Medulla oblongata (tissue), 1 donor: ENCODE measurements around the gene ATMIN.

Experiments
- DNase-seq: peaks from one replicate; pipeline ENCODE4 v3.0.0-alpha.2; 2015; ENCODE audit errors: extremely low spot score

ATMIN gene, protein sequence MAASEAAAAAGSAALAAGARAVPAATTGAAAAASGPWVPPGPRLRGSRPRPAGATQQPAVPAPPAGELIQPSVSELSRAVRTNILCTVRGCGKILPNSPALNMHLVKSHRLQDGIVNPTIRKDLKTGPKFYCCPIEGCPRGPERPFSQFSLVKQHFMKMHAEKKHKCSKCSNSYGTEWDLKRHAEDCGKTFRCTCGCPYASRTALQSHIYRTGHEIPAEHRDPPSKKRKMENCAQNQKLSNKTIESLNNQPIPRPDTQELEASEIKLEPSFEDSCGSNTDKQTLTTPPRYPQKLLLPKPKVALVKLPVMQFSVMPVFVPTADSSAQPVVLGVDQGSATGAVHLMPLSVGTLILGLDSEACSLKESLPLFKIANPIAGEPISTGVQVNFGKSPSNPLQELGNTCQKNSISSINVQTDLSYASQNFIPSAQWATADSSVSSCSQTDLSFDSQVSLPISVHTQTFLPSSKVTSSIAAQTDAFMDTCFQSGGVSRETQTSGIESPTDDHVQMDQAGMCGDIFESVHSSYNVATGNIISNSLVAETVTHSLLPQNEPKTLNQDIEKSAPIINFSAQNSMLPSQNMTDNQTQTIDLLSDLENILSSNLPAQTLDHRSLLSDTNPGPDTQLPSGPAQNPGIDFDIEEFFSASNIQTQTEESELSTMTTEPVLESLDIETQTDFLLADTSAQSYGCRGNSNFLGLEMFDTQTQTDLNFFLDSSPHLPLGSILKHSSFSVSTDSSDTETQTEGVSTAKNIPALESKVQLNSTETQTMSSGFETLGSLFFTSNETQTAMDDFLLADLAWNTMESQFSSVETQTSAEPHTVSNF

DNA sequence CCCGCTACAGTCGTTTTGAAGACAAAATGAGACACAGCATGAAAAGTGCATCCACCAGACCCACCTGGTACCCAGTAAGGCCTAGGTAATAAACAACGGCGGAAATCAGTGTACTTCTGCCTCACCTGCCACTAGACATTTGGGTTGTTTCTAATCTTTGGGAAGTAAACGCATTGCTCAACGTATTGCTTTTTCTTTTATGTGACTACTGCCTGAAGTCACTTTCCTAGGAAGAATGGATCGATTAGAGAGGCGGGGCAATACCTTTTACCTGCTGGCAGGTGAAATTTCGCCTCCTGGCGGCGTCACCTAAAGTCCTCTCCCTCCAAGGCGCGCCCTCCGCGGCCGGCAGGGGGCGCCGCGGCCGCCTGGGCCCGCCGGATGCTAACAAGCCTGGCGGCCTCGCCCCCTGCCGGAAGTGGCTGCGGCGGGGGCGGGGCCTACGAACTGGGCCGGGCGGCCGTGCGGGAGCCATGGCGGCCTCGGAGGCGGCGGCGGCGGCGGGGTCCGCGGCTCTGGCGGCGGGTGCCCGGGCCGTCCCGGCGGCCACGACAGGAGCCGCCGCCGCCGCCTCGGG, at the start of gene ATMIN:
TSS of gene ATMIN (plus strand) at position 445 of the 577 bp plus-strand sequence. CDS start at position 474, 29 bp downstream.
- peak; percentile 94 for DNase-seq

DNA sequence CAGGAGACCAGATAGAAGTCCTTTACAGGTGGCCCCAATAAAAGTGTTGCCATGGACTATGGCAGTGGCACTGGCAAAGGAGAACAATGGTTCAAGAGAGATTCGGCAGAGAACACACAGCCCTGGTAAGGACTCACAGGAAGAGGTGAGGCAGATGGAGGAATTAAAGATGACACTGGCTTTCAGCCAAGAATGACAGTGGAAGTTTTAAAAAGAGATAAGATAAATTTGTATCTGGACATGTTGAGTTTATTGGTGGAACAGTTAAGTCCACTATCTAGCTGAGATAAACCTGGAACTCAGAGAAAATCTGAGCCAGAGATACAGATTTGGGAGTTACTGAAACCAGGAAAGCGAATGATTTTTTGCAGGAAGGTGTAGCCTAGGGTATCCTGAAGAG, 49.1 kb upstream of the ATMIN start:
- no peak for DNase-seq

DNA sequence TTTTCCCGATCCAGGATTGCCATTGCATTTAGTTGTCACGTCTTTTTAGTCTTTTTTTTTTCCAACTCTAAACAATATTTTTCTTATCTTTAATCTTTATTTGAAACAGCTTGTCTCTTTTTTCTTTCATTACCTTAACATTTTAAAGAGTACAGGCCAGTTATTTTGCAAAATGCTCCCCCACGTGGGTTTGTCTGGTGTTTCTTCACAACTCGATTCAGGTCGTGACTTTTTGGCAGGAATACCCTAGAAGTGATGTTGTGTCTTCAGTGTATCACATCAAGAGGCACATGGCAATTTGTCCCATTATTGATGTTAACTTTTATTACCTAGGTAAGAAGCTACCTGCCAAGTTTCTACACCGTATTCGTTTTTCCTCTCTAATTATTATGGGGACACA, 46.9 kb upstream of the ATMIN start:
- DNase-seq, result no peak

DNA sequence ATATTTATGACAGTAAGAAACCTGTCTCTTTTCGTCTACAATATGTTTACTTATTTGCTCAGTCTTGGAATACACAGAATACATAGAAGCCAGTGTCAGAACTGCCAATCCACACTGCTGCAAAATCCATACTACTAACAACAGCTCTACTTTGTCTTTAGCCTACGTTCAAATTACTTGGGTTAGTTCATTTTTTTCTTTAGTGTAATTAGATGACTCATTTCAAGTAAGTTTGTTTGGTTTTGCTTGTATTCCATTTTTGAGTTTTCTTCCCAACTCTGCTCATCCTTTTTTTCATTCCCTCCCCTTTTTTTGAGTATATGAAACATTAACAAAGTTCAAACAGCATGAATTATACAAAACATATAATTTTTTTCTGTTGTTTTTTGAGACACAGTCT, 45.8 kb upstream of the ATMIN start:
- no peak for DNase-seq

DNA sequence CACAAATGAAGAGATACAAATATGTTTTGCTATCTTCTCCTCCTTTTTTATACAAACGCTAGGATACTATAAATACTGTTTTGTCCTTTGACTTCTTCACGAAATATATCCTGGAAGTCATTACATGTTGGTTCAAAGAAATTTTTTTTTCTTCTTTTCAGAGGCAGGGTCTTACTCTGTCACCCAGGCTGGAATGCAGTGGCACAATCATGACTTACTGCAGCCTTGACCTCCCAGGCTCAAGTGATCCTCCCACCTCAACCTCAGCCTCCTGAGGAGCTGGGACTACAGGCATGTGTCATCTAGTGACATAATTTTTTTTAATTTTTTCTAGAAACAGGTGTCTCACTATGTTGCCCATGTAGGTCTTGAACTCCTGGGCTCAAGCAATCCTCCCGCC, 45.1 kb upstream of the ATMIN start:
- no peak for DNase-seq

DNA sequence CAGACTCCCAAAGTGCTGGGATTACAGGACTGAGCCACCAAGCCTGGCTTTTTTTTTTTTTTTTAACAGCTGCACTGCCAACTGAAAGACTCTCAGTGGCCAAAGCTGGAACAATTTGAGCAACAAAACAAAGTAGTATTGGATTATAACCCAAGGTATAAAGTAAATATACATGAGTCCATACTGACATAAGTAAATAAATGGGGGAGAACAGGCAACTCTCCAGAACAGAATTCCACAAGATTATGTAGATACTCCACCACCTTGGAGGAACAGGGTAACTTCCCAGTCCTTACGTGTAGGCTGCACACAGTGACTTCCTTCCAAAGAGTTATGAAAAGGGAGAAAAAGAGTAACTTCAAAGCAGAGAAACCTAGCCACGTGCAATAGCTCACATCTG, 44.7 kb upstream of the ATMIN start:
- DNase-seq, result no peak

DNA sequence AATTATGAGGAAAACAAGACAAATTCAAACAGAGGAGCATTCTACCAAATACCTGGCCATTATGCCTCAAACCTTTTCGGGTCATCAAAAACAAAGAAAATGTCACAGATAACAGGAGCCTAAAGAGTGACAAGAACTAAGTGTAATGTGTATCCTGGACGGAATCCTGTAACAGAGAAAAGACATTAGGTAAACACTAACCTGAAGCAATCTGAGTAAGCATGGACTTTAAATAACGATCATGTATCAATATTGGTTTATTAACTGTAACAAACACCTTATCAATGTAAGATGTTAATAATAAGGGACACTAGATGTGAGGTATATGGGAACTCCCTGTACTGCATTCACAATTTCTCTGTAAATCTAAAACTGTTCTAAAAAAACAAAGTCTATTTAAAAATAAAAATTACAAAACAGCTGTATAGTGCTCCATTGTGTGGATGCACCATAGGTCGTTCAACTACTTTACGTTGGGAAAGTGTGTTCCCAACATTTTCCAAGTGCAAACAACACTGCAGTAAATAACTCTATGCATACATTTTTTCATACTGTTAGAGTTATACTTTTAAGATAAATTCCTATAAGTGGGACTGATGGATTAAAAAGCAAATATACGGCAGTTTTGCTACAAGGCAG, 43.7 kb upstream of the ATMIN start:
- DNase-seq, result no peak

DNA sequence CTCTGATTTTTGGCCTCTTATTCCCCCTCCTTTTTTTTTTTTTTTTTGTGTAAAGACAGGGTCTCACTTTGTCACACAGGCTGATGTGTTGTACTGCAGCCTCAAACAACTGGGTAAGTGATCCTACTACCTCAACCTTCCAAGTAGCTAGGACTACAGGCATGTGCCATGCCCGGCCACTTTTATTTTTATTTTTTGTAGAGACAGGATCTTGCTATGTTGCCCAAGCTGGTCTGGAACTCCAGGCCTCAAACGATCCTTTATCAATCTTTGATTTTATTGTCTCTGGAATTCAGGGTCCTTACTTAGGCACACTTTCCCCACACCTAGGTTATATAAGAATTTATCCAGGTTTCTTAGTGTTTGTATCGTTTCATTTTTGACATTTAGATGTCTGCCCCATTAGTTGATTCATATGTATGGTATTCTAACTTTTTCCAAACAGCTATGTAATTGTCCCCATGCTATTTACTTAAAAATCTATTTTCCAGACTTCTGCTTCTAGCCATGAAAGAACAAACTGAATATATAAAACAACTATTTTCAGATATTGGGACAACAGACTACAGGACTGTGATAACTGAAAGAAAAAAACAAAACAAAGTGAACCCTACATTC, 42.9 kb upstream of the ATMIN start:
- DNase-seq, result no peak

DNA sequence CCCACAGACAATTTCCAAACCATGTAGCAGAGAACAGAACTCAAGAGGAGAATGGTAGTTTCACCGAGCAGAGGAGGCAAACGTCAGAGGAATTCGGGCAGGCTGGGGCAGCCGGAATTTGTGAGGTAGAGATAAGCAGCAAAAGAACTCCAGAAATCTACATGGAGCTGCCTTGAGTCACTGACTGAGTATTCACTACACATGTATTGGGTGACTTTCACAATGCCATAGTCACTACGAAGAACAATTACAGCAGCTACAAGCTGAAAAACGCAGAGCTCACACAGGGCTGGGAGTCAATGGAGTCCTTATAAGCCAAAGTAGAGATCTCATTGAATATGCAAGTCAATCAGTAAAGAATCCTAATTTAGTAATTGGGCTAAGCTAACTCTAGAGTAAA, 42.3 kb upstream of the ATMIN start:
- peak; percentile 33 for DNase-seq

DNA sequence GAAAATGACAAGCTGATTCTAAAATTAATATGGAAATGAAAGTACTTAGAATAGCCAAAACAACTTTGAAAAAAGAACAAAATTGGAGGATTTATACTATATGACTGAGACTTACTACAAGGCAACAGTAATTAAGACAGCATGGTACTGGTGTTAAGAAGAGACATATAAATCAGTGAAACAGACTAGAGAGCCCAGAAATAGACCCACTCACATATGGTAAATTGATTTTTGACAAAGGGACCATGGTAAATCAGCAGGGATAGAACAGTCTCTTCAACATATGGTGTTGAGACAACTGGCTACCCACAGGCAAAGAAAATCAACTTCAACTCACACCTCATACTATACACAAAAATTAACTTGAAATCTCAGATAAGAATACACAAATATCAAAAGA, 41.8 kb upstream of the ATMIN start:
- no peak for DNase-seq

DNA sequence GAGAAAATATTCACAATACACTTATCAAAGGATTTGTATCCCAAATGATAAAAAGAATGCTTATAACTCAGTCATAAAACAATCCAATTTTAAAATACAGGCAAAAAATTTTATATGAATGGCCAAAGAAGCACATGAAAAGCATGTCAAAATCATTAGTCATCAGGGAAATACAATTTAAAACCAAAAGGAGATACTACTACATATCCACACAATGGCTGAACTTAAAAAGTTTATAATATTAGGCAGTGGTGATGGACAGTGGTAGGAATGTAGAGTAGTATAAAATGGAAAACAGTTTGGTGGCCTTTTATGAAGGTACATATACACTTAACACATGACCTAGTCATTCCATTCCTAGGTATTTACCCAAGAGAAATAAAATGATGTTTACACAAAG, 41.2 kb upstream of the ATMIN start:
- no peak for DNase-seq

DNA sequence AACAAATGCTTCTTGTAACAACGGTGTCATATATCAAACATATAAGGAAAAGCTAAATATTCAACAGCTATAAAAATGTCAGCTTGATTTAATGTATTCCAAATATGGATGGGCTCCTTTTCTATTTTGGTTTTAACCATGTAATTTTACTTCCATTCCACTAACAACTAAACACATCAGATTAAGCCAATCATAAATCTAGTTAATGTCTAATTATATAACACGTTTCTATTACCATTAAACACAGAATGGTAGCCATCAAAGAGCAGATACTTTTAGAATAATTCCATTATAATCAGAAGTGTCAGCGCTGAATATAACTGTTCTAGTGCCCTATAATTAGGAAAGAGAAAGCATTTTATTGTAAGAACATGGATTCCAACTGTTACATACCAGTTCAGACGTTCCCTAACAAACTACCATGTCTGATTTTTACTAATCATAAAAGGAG, 38.9 kb upstream of the ATMIN start:
- DNase-seq, result no peak

DNA sequence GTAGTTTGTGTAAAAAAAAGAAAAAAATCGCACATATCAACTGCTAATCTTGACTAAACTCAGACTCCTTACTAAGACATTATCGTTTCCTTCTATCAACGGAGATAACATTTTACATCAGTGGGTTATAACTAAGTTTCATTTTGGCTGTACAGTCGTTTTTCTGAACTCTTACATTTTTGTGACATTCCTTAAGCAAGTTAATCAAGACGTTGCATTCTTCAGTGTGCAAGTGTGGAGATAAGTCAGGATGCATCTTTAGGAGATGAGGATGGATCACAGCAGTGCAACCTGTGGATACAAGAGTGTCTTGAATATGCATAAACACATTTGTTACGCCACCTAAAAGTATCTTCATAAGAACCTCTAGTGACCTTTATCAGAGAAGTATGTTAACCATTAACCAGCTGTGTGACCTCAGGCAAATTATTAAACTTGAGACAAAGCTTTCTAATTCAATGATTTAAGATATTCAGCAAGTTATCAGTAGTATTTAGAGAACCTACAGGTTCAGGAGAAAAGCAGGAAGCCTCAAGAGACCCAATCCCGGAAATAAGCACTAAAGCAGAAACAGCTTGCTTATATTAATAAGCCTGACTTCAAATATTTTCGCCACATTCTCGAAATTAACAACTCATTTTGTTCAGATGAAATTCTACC, 38.4 kb upstream of the ATMIN start:
- no peak for DNase-seq

DNA sequence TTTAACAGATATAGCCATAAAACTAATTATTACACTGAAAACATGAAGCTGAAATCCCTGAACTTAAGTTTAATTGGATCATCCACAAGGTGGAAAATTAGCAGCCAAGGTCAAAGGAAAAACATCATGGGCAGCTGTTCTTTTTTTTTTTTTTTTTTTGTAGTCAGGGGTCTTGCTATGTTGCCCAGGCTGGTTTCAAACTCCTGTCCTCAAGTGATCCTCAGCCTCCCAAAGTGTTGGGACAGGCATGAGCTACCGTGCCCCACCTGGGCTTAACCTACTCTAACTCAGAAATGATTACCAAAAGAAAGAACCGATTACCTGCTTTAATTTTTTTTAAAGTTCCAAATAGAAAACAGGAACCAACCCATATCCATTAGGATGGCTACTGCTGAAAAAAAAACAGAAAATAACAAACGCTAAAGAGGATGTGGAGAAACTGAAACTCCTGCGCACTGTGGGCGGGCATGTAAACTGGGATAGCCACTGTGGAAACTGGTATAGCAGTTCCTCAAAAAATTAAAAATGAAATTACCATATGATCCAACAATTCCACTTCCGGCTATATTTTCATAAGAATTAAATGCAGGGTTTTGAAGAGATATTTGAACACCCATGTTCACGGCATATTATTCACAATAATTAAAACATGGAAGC, 37.5 kb upstream of the ATMIN start:
- no peak for DNase-seq

DNA sequence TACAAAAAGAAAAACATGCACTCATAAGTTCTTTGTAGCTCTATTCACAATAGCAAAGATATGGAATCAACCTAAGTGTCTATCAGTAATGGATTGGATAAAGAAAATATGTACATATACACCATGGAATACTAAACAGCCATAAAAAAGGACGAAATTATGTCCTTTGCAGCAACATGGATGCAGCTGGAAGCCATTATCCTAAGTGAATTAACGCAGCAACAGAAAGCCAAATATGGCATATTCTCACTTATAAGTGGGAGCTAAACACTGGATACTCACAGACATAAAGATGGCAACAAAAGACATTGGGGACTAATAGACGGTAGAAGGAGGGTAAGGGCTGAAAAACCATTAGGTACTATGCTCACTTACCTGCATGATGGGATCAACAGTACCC, 34.8 kb upstream of the ATMIN start:
- no peak for DNase-seq

DNA sequence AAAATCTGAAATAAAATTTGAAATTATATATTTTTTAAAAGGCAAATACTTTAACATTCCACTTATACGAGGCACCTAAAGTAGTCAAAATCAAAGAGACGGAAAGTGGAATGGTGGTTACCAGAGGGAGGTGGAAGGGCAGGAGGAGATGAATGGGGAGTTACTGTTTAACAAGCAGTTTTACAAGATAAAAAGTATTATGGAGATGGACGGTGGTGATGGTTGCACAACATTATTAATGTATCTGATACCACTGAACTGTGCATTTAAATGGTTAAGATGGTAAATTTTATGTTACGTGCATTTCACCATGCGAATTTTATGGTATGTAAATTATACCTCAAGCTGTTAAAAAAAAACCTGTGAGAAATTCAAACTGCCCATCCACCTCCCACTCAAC, 34.3 kb upstream of the ATMIN start:
- no peak for DNase-seq

DNA sequence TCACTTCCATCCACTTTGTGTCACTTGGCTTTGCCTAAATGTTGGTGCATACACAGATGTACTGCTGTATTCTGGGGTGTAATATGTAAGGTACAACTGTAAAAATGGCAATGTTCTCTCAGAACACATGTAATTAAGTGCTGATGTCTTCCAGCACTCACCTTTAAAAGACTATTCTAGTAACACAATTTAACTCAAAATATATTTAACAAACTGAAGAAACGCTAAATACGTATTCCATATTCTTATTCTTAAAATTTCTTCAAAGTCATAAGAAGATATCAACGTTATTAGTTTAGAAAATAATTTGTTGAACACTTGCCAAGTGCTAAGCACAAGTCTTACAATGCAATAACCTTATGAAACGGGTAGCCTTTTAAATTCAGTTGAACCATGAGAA, 32.6 kb upstream of the ATMIN start:
- DNase-seq, result no peak

DNA sequence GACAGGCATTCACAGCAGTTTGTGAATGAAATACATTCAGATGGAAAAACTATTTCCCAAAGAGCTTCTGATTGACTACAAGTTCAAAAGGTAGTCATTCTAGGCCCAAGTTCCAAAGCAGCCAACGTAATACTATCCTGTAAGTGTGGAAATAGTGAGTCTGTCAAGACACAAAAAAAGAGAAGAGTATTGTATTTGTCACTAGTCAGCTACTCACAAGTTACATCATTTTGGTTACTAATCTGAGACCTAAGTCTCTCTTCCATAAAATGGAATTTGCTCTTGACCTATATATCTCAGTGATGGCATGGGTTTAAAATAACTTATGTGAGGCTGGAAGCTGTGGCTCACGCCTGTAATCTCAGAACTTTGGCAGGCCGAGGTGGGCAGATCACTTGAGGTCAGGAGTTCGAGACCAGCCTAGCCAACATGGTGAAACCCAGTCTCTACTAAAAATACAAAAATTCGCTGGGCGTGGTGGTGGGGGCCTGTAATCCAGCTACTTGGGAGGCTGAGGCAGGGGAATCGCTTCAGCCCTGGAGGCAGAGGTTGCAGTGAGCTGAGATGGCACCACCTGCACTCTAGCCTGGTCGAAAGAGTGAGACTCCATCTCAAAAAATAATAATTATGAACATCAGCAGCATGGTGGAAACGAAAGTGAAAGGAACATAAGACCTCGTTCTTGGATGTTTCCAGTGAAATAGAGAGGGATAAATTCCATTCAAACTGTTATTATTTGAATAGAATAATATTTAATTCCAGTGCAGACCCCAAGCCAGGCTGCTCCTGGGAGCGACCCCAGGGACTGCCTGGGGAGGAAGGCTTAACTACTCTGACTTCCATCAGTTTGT, 31.8 kb upstream of the ATMIN start:
- no peak for DNase-seq

DNA sequence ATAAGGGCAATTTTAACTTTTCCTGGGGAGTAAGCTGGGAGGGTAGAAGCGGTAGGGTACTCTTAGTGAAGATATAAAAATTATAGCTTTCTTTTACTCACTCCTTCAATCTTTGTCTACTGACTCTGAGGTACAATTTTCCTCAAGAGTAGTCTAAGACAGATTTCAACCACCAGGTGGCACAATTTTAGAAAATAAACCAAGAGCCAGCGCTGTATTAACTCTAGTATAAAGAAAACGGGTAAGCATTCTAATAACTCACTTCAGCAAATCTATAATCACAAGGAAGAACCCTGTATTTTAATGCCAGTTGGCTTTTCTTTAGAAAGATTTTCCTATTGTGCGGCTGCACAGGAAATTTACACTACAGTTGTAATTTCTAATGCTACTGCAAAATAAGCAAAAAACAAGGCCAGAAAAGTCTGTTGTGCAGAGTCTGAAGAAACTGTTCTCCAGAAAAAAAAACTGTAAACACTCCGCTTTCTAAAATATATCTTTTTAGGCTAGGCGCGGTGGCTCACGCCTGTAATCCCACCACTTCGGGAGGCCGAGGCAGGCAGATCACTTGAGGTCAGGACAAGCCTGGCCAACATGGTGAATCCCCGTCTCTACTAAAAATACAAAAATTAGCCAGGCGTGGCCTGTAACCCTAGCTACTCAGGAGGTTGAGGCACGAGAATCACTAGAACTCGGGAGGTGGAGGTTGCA, 30.8 kb upstream of the ATMIN start:
- peak; percentile 89 for DNase-seq
